ENCODE results near the gene GBX1. TPM values are rescaled to one million over a fixed set of nuclear protein-coding genes. Genes with fewer than 3 reads are reported as not detected.

Gene GBX1
- total RNA-seq, 1 experiment from 2014 or later, result not detected

GRCh38 chr7:151201344-151201743, 33.9 kb upstream of the GBX1 start:
- H3K4me1 ChIP-seq, result no peaks in the 10 kb centered on the region
- H3K27me3 ChIP-seq (replicated peaks; ENCODE audit: control insufficient read depth, insufficient read depth, low read length), result no peaks in the 10 kb centered on the region; the same call in 1 of the 2 replicates
- no peaks in the 10 kb centered on the region for H3K36me3 Mint-ChIP-seq (ENCODE audit: insufficient read depth, unreplicated experiment)
- no peak overlapping the region for H3K4me3 ChIP-seq (ENCODE audit: low read depth, low read length)
- no peak overlapping the region for H3K27ac Mint-ChIP-seq (ENCODE audit: unreplicated experiment)
- peaks cover 20% of the 10 kb centered on the region for H3K27me3 Mint-ChIP-seq (ENCODE audit: insufficient read depth, unreplicated experiment)
- no peaks in the 10 kb centered on the region for H3K36me3 ChIP-seq (ENCODE audit: control insufficient read depth, insufficient read depth, low read length)
- no peaks in the 10 kb centered on the region for H3K9me3 Mint-ChIP-seq (ENCODE audit: unreplicated experiment)
- no peaks in the 10 kb centered on the region for H3K4me1 Mint-ChIP-seq (ENCODE audit: low read depth, unreplicated experiment)
- TF ChIP-seq, protein P1, sequence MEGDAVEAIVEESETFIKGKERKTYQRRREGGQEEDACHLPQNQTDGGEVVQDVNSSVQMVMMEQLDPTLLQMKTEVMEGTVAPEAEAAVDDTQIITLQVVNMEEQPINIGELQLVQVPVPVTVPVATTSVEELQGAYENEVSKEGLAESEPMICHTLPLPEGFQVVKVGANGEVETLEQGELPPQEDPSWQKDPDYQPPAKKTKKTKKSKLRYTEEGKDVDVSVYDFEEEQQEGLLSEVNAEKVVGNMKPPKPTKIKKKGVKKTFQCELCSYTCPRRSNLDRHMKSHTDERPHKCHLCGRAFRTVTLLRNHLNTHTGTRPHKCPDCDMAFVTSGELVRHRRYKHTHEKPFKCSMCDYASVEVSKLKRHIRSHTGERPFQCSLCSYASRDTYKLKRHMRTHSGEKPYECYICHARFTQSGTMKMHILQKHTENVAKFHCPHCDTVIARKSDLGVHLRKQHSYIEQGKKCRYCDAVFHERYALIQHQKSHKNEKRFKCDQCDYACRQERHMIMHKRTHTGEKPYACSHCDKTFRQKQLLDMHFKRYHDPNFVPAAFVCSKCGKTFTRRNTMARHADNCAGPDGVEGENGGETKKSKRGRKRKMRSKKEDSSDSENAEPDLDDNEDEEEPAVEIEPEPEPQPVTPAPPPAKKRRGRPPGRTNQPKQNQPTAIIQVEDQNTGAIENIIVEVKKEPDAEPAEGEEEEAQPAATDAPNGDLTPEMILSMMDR (IDR thresholded peaks at IDR 0.05; ENCODE audit: insufficient read depth in 1 of 2, low read depth in 1 of 2, low read length in 1 of 2, severe bottlenecking in 1 of 2, unreplicated experiment in 1 of 2), result no peak
- POLR2A ChIA-PET, result no interaction called here
- BruUV-seq (replicated peaks), result no TSS peak
- no peaks in the 10 kb centered on the region for H3K9me3 ChIP-seq
- CTCF ChIA-PET, result no interaction called here
- no peak for DNase-seq
- intact Hi-C loops (cut with micrococcal nuclease; ENCODE audit: unreplicated experiment), result no loop called here
- no peak overlapping the region for H3K4me3 Mint-ChIP-seq (ENCODE audit: unreplicated experiment)

DNA sequence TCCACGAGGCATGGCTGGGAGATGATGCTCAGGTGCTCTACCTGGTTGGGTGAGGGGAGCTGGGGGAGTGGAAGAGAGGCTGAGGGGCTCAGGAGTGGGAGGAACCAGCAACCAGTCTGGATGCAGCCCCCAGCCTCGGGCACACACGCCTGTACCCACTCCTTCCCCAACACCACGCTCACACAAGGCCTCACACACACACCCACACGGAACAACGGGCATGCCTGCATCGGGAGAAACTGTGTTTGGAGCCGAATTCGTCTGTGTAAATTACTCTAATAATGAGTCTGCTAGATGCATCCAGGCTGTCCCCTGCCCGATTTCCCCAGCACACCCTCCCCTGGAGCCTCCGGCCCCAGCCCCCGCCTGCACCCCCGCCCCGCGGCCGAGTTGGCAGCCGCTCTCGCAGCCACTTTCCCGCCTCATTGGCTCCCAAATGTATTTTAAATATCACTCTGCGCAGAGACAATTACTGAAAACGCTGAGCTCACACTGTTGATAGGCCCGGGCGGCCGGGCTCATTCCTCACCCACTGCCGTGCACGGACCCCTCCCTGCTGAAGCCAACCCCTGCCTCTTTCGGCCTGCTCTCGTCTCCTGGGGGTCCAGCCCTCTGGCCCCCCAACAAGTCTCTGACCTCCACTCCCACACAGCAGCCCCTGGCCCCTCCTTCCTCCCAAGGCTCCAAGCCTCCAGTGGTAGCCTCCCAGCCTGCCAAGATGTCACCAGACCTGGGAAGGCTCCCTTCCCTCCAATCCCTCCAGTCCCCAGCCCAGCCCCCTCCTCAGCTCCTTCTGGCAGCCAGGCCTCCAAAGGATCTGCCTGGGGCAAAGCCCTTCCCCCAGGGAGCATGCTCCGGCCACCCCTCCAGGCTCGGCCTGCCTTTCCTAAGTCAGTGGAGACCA, 31.7 kb upstream of the GBX1 start:
- BruUV-seq (replicated peaks), result no TSS peak
- no peak overlapping the region for H3K27ac Mint-ChIP-seq (ENCODE audit: unreplicated experiment)
- no peaks in the 10 kb centered on the region for H3K36me3 Mint-ChIP-seq (ENCODE audit: insufficient read depth, unreplicated experiment)
- H3K4me3 Mint-ChIP-seq (ENCODE audit: unreplicated experiment), result no peak overlapping the region
- Histone ChIP-seq H3K27me3 (replicated peaks; ENCODE audit: control insufficient read depth, insufficient read depth, low read length) (0 out of 2 replicates have a peak, but pooled peaks cover 1% of the 10 kb centered on the region), H3K4me1 (no peaks in the 10 kb centered on the region), H3K9me3 (no peaks in the 10 kb centered on the region), H3K36me3 (ENCODE audit: control insufficient read depth, insufficient read depth, low read length) (no peaks in the 10 kb centered on the region), H3K4me3 (ENCODE audit: low read depth, low read length) (no peak overlapping the region)
- no peaks in the 10 kb centered on the region for H3K4me1 Mint-ChIP-seq (ENCODE audit: low read depth, unreplicated experiment)
- H3K9me3 Mint-ChIP-seq (ENCODE audit: unreplicated experiment), result no peaks in the 10 kb centered on the region
- intact Hi-C loops (cut with micrococcal nuclease; ENCODE audit: unreplicated experiment), result no loop called here
- TF ChIP-seq, protein P1 (IDR thresholded peaks at IDR 0.05; ENCODE audit: insufficient read depth in 1 of 2, low read depth in 1 of 2, low read length in 1 of 2, severe bottlenecking in 1 of 2, unreplicated experiment in 1 of 2), result no peak
- ChIA-PET POLR2A (no interaction called here), CTCF (no interaction called here)
- DNase-seq, result no peak
- H3K27me3 Mint-ChIP-seq (ENCODE audit: insufficient read depth, unreplicated experiment), result peaks cover 11% of the 10 kb centered on the region

DNA sequence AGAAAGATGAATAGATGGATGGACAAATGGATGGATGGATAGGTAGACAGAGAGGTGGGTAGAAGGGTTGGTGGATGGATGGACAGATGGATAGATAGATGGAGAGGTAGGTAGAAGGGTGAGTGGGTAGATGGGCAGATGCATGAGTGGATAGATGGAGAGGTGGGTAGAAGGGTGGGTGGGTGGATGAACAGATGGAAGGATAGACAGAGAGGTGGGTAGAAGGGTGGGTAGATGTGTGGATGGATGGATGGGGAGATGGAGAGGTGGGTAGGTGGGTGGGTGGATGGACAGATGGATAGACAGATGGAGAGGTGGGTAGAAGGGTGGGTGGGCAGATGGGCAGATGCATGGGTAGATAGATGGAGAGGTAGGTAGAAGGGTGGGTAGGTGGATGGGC, 30.4 kb upstream of the GBX1 start:
- TF ChIP-seq, protein P1 (IDR thresholded peaks at IDR 0.05; ENCODE audit: insufficient read depth in 1 of 2, low read depth in 1 of 2, low read length in 1 of 2, severe bottlenecking in 1 of 2, unreplicated experiment in 1 of 2), result no peak
- ChIA-PET CTCF (no interaction called here), POLR2A (no interaction called here)
- Mint-ChIP-seq H3K9me3 (ENCODE audit: unreplicated experiment) (no peaks in the 10 kb centered on the region), H3K36me3 (ENCODE audit: insufficient read depth, unreplicated experiment) (no peaks in the 10 kb centered on the region), H3K4me1 (ENCODE audit: low read depth, unreplicated experiment) (no peaks in the 10 kb centered on the region), H3K27me3 (ENCODE audit: insufficient read depth, unreplicated experiment) (peaks cover 11% of the 10 kb centered on the region), H3K27ac (ENCODE audit: unreplicated experiment) (no peak overlapping the region), H3K4me3 (ENCODE audit: unreplicated experiment) (no peak overlapping the region)
- no peak for DNase-seq
- Histone ChIP-seq H3K9me3 (no peaks in the 10 kb centered on the region), H3K4me1 (no peaks in the 10 kb centered on the region), H3K4me3 (ENCODE audit: low read depth, low read length) (no peak overlapping the region), H3K36me3 (ENCODE audit: control insufficient read depth, insufficient read depth, low read length) (no peaks in the 10 kb centered on the region), H3K27me3 (replicated peaks; ENCODE audit: control insufficient read depth, insufficient read depth, low read length) (0 out of 2 replicates have a peak, but pooled peaks cover 3% of the 10 kb centered on the region)
- intact Hi-C loops (cut with micrococcal nuclease; ENCODE audit: unreplicated experiment), result no loop called here
- no TSS peak for BruUV-seq (replicated peaks)
